GM19239 (cell line): ENCODE measurements around the gene FASTK.
A peak's percentile ranks its signal among the peaks of the same experiment; 100 is the strongest.

Experiments used
- DNase-seq: peaks from one replicate; pipeline ENCODE4 v3.0.0; 2011; ENCODE audit warnings: low spot score; ENCODE audit not compliant: insufficient read length
- FAIRE-seq: peaks from 2 replicates; lab custom pipeline; 2011; peaks lifted over from hg19 to GRCh38; lab: Jason Lieb, UNC

FASTK gene

DNA sequence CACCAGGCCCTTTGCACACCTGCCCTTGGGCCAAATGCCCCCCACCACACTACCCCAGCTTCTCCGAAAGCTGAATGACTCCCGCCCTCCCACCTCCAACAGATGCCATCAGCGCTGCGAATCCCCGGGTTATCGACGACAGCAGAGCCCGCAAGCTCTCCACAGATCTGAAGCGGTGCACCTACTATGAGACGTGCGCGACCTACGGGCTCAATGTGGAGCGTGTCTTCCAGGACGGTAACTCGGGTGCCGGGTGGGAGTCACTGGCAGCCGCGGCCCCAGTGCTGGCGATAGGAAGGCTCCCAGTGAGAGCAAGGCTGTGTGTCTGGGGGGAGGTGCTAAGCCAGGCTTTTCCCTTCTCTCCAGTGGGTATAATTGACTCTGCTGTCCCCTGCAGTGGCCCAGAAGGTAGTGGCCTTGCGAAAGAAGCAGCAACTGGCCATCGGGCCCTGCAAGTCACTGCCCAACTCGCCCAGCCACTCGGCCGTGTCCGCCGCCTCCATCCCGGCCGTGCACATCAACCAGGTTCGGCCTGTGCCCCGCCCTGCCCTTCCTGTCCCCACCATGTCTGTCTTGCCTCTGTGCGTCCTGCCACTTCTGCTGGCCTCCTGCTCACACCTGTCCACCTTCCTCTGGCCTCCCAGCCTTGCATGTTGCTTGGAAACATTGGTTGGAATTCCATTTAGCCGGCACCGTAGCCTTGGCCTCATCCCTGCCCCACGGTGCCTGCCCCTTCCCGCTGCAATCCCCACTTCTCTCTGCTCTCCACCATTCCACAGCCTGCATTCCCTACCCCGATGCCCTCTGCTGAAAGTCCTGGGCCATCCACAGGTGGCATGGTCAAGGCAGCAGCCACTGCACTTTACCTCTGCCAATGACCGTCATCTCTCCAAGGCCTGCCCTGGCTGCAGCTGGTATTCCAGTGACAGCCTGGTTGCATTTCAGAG is 37.8 kb upstream of the FASTK start:
- DNase-seq (no peak), FAIRE-seq (no peak)

DNA sequence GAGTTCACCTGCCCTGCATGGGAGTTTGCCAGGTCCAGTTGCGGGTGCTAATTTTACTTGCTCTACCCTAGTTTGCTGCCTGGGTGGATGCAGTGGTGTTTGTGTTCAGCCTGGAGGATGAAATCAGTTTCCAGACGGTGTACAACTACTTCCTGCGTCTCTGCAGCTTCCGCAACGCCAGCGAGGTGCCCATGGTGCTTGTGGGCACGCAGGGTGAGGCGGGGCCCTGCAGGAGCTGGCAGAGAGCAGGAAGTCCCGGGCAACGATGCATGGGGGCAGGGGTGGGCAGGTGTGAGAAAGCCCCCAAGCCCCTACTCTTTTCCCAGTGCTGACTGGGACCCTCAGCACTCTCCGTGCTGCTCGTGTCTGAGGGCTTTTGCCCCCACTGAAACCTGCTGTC is 37.0 kb upstream of the FASTK start:
- no peak for DNase-seq
- no peak for FAIRE-seq

DNA sequence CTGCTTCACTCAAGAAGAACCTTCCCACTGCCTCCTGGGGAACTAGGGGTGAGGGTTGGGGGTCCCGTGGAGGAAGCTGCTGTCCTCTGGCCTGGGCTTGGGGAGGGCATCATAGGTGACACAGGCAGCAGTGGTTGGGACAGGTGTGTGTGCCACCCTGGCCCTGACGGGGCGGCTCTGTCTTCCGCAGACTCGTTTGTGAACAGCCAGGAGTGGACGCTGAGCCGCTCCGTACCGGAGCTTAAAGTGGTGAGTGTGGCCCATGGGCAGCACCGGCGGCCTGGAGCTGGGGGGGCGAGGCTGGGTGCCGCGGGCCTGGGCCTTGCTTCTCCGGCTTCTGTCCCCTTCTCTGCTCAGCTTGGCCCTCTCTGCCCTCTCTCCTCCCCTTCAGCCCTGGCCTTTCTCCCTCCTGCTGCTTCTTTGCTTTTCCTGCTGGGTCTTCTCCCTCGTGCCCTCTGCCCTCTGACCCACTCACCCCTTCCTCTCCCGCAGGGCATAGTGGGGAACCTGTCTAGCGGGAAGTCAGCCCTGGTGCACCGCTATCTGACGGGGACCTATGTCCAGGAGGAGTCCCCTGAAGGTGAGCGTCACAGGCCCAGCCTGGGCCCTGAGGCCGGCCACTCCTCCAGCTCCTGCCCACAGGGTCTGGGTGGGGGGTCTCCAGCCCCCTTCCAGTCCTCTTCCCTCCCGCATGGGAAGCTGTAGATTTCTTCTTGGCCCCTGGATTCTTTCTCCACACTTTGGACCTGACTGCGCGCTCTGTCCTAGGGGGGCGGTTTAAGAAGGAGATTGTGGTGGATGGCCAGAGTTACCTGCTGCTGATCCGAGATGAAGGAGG is 36.2 kb upstream of the FASTK start:
- no peak for DNase-seq
- no peak for FAIRE-seq

DNA sequence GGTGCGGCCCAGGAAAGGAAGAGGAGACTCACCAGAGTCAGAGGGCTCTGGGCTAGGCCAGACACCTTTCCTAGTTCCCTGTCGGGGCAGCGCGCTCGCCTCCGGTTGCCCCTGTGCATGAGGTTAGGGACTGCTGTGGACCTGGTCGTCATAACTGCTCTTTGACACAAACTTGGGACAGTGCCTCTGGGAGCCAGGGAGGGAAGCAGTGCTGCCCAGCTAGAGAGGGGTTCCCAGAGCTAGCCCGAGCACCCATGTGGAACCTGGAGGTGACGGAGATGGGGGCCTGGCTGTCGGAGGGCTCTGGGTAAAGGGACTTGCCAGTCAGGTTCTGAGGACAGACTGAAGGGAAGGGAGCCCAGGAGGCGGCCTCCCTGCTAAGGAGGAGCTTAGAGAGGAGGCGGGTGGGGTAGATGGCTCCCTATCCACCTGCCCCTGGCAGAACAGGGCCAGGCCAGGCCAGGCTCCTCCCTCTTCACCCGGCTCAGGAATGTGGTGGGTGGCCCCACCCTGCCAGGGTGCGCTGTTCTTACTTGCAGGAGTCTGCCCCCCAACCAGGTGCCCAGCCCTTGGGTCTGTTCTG is 35.3 kb upstream of the FASTK start:
- DNase-seq = no peak
- FAIRE-seq = no peak

DNA sequence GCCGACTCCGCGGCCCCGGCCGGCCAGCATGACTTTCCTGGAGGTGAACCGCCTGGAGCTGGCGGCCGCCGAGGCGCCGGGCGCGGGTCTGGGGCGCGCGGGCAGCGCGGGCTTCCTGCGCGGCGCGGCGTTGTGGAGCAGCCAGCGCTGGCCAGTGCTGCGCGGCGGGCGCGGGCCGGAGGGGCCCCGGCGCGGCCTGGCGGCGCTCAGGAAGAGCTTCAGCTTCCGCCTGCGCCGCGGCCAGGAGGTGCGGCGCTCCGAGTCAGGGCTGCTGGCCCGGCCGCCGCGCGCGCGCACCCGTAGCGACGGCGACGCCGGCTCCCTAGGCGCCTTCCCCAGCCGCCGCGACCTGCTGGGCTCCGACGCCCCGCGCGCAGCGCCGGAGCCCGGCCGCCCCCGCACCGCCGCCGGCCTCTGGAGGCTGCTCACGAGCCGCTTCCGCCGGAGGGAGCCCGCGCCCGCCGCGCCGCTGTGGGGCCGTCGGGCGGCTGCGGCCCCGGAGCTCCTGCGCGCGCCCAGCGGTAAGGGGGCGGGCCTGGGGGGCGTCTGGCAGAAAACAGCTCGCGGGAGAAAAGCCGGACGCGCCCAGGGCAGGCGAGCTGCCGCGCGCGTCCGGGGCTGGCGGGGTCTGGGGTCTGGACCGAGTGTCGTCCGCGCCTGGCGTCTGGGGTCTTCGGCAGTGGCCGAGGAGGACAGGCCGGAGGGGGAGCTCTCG is 34.7 kb upstream of the FASTK start:
- DNase-seq = peak; percentile 80
- no peak for FAIRE-seq

DNA sequence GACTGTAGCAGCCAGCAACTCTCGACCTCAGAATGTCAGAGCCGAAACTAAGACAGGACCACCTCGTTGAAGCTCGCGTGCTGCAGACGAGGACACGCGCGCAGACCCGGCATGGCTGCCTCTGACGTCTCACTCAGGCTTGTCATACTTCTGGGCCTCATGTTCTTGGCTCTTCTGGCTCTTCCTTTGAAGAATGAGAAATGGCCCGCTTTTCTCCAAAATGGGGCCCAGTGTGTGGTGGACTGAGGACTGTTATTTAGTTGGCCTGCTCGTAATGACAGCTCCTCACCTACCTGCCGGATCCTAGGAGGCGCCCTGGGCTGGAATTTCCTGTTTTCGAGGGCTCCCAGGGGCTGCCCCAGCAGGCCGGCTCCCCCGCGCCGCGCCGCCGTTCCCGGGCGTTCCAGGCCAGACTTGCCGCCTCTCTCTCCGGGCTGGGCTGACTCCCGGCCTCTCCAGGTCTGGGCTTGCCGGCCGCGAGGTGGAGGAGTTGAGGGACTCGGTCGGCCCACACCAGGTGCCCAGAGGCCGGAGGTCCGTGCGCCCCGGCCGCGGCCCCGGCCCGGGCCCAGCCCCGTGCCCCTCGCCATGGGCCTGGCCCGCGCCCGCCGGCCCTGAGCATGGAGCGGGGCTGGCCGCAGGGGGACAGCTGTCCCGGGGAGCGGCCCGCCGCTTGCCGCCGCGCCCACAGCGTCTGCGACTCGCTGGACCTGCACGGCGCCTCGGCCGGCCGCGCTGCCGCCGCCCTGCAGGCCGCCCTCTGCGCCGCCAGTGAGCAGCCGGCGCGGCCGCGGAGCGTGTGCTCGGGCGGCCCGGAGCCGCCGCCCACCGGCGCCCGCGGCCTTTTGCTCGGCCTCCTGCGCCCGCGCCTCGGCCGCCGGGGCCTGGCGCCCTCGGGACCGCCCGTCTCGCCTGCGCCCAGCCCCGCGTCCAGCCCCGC is 33.8 kb upstream of the FASTK start:
- DNase-seq (no peak), FAIRE-seq (no peak)

DNA sequence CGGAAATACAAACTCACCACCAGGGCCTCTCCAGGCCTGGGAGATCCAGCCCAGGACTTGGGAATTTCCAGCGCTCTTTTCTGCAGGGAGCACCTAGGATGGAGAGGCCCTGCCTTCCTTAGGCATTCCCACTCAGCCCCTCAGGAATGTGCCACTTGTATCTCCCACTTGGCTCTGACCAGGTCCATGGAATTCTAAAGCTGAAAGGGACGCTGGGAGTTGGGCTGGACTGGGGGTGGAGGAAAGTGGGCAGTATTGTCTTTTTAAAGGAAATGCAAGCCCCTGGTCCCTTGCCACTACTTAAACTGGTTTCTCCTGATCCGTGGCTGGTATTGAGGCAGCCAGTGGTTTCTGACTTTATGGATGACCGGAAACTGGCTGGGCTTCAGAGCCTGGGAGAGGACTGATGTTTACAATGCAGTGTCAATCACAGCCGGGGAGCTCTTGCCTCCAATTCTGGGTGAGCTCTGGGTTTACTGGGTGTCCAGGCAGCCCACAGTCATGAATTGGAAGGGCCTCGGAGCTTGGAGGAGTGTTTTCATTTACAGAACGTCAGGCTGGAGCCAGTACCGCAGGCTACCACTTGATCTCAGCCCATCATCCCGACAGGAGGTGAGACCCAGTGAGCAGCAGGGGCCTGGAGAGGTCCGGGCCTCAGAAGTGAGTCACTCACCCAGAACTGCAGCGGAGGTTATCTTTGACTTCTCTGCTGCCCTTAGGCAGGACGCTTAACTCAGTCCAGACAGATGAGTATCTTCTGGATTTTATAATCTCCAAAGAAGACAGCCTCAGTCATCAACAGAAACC is 32.9 kb upstream of the FASTK start:
- no peak for FAIRE-seq
- no peak for DNase-seq

DNA sequence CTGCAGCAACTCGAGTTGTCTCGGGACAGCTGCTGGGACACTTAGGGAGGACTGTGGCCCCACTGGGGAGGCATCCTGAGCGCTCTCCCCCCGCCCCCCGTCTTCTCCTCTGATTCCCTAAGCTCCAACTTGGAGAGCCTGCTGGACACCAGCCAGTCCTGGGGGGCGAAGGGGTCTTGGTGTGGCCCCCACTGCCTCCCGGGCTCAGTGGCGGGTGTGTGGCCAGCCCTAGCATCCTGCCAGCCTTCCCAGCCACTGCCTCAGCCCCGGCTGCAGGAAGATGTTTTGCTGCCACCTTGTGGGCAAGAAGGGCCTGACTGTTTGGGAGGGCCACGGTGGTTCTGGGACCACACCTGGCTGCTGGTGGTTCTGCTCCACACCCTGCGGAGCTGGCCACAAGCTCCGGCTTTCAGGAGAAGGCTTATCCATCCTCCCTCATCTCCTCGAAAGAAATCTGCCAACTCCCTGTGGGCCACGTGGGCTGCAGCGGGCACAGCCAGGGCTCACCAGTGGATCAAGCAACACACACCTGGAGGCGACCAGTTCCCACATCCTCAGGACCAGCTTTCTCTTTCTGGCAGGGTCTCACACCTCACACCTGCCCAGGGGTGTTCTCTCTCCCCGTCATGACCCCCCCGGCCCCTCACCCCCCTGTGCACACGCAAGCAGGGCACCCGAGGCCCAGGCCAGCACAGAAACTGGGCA is 30.5 kb upstream of the FASTK start:
- peak; percentile 97 for DNase-seq
- peak; percentile 96 for FAIRE-seq

DNA sequence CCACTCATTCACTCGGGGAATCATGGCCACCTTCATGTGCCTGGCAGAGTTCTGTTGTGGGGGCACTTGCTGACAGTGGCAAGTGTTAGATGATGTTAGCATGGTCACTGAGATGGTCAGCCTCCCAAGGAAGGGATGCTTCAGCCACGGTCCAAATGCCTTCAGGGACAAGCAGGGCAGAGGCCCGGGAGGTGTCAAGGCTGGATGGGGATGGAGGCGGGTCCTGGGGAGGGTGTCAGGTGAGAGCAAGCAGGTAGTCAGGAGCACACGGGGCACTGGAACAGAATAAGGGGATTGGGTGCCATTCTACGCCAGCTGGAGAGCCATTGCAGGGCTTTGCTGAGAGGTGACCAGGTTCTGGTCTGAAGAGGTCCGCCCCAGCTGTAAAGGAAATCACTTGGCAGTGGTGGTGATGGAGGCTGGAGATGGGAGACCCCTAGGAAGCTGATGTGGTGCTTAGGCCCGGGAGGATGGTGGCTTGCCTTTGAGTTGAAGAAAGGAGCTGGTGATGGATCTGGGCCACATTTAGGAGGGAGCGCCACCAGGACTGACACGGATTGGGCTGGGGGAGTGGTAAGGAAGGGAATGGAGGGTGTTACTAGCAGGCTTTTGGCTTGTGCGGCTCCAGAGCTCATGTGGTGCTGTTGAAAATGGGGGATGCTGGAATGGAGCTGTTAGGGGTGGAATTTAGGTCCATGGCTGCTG is 29.8 kb upstream of the FASTK start:
- no peak for FAIRE-seq

DNA sequence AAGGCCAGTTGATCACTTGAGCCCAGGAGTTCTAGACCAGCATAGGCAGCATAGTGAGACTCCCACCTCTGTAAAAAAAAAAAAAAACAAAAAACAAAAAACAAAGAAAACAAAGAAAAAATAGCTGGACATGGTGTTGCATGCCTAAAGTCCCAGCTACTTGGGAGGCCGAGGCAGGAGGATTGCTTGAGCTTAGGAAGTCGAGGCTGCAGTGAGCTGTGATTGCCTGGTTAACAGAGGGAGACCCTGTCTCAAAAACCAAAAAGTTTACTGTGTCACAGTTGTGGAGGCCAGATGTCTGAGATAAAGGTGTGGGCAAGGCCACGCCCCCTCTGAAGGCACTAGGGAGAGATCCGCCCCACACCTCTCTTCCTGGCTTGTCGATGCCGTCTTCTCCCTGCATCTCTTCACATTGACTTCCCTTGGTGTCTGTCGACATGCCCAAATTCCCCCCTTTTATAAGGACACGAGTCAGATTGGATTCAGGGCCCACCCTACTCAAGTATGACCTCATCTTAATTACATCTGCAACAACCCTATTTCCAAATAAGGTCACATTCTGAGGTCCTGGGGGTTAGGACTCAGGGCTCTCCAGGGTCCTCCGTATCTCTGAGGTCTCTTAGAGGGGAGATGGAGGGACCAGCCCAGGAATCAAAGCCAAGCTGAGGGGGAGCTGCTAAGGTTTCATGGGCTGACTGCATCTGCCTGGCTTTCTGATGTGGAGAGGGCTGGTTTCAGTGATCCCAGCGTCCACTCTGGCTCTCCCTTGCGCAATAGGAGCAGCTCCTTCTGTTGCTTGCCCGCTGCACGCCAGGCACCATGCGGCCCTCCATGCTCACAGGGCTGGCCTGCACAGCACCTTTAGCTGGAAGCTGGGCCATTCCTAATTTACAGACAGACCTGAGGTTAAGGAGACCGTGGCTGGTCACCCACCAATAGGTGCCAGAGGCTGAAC is 28.8 kb upstream of the FASTK start:
- no peak for FAIRE-seq

More for the DNA sequence above, 29.8 kb upstream of the FASTK start:
- no peak for DNase-seq

DNA sequence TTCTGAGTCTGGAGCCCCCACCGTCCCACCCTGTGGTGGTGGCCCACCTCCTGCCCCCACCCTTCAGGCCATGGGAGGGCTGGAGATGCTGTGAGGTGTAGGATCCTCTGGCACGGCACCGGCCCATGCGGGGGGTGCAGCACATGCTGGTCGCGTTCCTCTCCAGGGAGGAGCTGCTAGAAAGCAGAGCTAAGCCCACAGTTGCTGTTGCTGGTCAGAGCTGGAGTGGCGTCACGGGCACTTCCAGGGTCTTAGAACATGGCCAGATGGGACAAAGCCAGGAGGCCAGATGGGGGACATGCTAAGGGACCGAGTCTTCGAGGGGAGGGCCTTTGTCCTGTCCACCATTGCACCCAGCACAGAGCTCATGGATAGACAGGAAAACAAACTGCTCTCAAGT is 27.3 kb upstream of the FASTK start:
- FAIRE-seq (no peak), DNase-seq (no peak)

More for the DNA sequence above, 28.8 kb upstream of the FASTK start:
- no peak for DNase-seq

DNA sequence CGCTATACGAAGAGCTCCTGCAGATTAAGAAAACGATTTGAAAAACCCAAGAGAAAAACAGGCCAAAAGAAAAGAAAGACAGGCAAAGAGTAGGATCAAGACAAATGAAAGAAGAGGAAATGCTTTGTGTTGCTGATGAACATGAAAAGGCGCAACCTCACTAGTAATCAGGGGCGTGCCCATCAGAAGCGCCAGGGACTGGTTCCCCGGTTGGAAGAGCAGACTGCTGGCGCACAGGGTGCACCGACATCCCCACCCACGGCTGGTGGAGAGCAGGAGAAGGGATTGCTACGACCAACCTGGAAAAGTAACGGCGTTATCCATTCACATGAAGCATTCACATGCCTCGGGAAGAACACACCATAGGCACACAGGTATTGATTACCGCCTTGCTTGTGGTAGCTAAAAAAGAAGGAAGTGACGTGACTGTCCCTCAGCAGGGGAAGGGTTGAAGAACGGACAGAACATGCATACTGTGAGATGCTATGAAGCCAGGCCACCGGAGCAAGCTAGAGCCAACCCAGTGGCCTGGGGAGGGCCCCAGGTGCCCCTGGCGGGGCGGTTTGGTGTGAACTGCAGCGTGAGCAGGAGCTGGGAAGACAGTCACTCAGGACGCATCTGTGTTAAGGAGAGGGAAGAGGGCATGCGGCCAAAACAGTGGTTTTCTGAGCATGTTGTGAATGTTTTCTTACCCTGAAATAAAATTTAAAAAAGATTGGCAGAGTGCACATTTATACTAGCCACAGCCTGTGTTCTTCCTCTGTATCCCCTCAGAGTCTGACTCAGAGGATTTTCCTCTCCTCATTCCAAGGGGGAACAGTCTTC is 24.0 kb upstream of the FASTK start:
- no peak for FAIRE-seq
- DNase-seq = no peak

DNA sequence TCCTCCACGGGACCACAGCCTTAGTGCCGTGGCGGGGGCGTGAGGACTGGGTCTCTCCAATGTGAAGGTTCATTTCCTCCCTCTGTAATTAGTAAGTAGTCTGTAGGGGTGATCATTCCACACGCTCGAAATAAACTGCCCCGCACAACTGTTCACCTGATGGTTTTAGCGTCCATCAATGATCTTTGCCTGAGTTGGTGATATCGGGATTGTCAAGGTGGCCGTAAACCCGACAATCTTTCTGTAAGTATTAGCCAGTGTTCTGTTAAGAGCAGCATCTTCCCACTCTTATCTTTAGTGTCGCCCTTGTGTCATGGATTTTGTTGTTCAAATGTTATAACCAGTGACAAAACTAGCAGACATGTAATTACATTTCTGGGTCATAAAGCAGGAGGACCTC is 23.4 kb upstream of the FASTK start:
- DNase-seq = no peak
- no peak for FAIRE-seq

DNA sequence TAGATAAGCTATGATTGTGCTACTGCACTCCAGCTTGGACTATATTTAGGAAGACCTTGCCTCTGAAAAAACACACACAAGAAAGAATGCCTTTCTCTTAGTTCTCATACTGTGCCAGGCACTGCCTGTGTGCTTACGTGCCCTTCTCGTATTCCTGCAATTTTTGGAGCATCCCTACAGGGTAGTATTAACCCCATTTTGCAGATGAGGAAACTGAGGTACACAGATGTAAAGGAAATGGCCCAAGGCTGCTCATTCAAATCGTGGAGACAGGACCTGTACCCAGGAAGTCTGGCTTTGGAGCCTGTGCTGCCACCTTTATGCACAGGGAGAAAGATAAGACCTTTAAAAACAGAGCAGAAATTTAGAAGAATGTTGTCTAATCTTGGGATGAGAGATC is 22.4 kb upstream of the FASTK start:
- DNase-seq = no peak
- FAIRE-seq = no peak
